NCI-H524 (cell line): ENCODE measurements around the gene MEIG1.
A peak's percentile ranks its signal among the peaks of the same experiment; 100 is the strongest.
"Not testable (repeated sequence)": the region's sequence is repeated elsewhere in the genome, so short reads cannot be mapped to it uniquely, and the experiment has no call there.

Experiments
- DNase-seq, 2 experiments: peaks; one replicate each; lab custom pipeline; 2025; lab: John Stamatoyannopoulos, UW

Gene MEIG1, protein sequence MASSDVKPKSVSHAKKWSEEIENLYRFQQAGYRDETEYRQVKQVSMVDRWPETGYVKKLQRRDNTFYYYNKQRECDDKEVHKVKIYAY

DNA sequence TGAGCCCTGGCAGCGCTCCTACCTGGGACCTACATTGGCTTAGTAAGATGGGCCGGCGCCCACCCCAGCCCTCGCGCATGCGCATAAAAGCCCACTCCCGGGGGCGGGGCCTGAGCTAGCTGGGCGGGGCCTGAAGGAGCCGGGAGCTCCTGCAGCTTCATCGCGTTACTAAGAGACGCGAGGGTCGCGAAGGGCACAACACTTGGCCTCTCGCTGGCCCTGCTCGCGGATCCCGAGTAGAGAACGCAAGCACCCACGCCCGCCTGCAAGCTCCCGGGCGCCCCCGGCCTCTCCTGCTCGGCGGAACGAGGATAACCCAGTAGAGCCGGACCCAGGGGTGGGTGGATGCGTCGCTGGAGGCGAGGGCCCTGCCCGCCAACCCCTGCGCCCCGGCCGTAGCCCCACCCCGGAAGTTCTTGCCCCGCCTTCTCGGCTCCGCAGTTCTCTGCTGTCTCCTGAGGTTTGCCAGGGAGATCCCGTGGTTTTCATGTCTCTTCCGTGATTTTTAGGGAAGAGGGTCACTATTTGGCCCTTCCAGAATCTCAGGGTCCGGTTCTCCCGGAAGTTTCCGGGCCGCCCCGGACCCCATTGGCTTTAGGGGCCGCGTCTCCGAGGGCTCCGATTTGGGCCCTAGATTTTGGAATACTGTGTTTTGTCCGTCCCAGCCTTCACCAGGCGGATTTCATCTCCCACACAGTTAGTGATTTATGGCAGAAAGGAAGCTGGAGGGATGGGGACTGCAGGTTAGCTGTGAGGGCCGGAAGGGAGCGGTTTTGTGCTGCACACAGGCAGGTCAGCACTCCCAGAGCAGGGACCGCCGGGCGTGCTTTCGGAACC is at the start of gene MEIG1:
MEIG1 (plus strand) TSS at position 168 of the 837 bp plus-strand sequence. CDS start 7,081 bp downstream, outside the sequence.
- peak; percentile 68 to 73 for DNase-seq

DNA sequence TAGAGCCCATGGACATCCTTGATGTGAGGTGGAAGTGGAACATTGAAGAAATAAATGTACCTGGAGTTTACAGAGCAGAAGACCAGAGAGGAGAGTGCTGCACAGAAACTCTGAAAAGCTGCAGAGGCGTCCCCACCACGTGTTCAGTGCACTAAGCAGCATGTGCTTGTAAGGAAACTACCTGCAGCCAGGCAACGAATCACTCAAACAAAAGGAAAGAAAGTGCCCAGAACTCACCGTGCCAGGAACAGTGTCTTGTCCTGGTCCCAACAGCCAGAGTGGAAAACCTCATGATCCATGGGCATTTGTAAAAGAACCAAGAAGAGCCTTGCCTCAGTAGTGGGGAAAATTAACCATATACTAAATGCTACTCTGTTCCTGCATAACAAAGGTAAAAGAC is 48.2 kb upstream of the MEIG1 start:
- DNase-seq = no peak

DNA sequence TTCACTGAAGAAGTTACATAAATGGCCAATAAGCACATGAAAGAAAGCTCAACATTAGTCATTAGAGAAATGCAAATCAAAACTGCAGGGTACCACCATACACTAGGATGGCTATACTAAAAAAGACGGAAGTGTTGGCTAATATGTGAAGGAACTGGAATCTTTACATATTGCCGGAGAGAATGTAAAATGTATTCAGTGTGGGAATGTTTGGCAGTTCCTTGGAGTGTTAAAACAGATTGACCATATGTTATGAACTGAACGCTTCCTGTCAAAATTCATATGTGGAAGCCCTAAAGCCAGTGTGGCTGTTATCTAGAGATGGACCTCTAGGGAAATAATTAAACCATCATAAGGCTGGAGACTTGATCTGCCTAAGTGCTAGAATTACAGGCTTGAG is 47.4 kb upstream of the MEIG1 start:
- DNase-seq = no peak

DNA sequence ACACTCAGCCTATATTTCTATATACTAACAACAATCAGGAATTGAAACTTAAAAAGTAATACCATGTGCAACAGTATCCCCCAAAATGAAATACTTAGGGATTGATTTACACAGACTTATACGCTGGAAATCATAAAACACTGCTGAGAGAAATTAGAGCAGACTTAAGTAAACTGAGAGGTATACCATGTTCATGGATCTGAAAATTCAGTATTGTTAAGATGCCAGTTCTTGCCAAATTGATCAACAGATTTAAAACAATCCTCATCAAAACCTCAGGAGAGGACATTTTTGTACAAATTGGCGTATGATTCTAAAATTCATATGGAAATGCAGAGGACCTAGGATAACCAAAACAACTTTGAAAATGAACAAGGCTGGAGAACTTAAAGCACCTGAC is 42.6 kb upstream of the MEIG1 start:
- no peak for DNase-seq

DNA sequence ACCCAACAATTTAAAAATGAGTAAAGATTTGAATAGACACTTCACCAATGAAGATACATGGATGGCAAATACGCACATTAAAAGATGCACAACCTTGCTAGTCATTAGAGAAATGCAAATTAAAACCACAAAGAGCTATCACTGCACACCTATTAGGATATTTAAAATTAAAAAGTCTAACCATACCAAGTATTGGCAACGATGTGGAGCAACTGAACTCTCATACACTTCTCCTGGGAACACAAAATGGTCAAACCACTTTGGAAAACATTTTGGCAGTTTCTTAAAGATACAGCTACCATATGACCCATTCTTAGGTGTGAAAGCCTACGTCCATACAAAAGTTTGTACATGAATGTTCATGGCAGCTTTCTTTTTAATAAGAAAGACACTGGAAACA is 41.4 kb upstream of the MEIG1 start:
- DNase-seq = no peak

DNA sequence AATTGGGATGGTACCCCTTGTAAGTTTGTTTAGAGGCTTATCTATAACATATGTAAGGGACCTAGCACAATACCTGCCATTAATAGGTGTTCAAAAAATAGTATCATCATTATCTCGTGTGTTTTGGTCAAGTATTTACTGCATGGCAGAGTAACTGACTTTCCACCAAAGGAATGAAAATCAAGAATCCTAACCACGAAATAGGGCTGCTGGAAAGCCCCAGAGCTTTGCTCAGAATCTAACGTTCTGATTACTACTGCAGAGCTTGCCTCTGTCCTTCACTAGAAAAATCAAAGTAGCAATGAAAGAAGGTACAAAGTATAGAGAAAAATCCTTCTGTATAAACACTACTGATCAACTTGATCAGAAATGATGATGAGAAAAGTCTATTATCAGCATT is 40.2 kb upstream of the MEIG1 start:
- no peak for DNase-seq

DNA sequence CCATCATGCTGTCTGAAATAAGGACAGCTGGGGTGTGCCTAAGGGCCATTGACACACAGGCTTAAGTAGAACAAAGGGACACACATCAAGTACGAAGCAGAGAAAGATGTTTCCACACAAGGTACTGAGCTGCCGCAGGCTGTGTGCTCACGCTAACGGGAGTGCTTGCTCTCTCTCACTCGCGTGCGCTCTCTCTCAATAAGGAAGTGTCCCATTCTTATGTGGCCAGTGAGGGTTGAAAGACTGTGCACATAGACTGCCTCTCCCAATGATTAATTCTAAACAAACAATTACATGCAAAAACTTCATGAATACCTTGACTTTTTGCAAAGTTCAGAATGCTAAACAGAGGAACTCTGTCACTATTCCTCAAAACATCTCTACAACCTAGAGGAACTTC is 35.2 kb upstream of the MEIG1 start:
- no peak for DNase-seq

DNA sequence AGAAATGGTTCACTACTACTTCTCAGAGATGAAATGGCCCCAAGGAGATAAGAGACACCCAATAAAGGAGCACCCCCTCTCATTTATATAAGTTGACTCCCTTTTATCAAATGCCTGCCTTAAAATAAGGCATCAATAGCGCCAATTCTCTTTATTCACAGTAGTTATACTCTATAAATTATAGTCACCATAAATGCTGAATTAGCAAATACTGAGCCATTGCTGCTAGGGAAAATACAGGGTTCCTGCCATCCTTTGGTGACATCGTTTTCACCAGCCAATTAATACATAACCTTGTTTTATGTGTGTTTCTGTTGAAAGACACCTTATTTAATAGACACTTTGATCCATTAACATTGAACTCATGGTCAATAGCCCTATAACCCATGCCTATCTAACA is 33.9 kb upstream of the MEIG1 start:
- no peak for DNase-seq

DNA sequence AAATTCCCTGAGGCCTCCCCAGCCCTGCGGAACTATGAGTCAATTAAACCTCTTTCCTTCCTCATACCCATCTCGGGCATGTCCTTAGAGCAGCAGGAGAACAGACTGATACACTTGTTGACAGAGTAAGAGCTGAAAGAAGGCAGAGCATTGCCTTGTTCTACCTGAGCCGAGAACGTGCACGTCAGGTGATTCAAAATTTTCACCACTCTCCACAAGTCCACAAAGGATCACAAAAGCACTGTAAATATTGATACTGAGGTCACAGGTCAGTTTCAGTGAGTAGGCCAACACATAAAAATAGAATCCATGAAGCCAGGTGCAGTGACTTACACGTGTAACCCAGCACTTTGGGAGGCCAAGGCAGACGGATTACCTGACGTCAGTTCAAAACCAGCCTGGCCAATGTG is 33.1 kb upstream of the MEIG1 start:
- DNase-seq = no peak

DNA sequence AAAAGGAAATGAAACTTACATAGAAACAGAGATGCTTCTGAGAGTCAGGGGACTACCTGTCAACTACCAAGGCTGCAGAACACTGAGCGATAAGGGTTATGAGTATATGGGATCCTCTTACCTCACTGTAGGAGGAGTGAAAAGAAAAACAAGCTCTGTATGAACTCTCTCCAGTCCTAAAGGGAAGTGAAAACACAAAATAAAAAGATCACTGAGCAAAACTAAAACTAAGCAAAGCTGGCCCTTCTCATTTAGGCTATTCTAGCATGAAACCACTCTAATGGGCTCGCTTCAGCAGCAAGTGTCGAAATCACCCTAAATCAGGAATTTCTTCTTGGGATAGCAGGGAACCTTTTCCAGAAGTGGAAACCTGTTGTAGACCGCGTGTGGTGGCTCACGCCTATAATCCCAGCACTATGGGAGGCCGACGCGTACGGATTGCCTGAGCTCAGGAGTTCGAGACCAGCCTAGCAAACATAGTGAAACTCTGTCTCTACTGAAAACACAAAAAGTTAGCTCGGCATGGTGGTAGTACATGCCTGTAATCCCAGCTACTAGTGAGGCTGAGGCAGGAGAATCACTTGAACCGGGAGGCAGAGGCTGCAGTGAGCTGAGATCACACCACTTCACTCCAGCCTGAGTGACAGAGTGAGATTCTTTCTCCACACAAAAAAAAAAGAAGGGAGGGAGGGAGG is 32.3 kb upstream of the MEIG1 start:
- no peak for DNase-seq

DNA sequence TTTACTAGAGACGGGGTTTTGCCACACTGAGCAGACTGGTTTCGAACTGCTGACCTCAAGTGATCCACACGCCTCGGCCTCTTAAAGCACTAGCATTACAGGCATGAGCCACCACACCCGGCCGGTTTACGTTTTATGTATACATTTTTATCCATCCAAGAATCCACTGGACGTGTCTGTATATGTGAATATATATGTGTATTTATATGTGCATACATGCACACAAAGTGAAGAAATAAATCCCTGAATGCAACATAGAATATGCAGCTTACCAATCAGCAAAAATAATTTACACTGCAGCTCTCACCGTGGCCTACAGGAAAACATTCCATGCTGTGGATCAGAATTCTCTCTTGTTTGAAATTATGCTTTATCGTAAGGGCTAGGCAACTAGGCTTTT is 28.6 kb upstream of the MEIG1 start:
- DNase-seq = no peak

DNA sequence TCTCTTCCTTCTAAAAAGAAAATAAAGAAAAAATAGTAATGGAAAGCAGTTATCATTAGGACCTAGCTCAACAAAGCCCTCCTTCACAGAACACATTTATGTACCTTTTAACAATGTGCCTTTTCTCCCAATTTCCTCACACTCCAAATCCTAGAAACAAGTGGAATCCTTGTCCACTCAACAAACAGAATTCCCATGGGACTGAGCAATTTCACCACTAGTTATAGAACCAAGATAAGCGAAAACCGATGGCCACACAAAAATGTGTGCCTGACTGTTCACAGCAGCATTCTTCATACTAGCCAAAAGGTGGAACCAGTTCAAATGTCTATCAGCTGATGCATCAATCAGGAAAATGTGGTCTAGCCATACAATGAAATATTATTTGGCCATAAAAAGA is 22.6 kb upstream of the MEIG1 start:
- no peak for DNase-seq

DNA sequence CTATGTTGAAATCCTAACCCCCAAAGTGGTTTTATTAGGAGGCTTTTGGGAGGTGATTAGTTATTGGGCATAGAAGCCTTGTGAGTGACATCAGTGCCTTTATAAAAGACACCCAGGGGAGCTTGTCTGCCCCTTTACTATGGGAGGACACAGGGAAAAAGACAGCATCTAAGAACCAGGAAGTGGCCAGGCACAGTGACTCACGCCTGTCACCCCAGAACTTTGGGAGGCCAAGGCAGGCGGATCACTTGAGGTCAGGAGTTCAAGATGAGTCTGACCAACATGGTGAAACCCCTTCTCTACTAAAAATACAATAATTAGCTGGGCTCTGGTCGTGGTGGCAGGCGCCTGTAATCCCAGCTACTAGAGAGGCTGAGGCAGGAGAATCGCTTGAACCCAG is 20.2 kb upstream of the MEIG1 start:
- not testable (repeated sequence) for DNase-seq

DNA sequence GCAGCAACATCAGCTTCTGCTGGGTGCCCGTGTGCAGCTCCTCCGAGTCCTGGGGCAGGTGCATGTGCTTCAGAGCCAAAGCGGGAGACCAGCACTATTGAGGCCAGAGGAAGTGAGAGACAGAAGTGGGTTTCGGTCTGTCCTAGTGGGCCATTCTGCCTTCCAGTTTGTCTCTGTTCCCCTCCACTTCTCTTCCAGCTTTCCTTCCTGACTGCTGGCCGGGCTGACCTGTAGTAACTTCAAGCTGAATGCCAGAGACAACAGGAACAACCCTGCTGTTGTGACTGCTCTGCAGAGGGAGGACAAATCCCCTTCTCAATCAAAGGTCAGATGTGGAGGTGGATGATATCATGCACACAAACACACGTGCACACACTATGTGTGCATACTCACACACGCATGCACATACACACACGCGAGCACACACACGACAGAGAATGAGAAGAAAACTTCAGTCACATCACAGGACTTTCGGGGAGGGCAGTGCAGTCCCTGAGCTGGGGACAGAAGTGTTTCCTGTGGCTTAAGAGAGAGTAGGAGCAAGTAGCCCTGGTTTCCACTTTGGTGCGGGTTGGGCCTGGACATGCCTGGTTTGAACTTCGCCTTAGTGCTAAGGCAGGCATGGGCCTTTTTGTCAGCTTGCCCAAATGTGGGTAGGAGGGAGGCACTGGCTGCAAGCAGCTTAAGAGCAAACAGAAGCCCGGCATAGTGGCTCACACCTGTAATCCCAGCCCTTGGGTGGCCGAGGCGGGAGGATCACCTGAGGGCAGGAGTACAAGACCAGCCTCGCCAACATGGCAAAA is 16.8 kb upstream of the MEIG1 start:
- DNase-seq = not testable (repeated sequence)

DNA sequence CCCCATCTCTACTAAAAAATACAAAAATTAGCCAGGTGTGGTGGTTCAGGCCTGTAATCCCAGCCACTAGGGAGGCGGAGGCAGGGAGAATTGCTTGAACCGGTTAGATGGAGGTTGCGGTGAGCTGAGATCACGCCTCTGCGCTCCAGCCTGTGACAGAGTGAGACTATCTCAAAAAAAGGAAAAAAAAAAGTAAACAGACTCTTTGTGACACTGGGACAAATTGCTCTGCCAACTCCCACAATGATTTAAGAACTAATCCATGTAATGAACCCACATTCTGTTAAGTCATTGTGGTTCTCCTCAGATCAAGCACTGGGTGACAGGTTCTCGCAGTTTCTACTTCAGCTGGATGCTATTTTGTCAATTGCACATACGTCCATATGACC is 16.2 kb upstream of the MEIG1 start:
- DNase-seq = not testable (repeated sequence)

DNA sequence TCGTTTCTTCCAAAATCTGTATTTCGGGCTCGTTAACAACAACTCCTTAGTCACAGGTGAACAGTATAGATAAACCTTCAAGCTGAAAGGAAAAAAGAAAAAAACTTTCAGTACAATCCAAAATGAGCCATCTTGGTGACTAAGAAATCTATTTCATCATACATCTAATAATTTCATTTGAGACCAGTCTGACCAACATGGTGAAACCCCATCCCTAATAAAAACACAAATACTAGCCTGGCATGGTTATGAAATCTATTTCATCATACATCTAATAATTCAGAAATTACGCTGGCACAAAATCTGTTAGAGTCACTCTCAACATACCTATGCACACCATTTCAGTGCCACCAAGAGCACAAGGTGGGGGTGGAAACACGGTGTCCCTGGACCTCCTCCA is 14.1 kb upstream of the MEIG1 start:
- DNase-seq = no peak

DNA sequence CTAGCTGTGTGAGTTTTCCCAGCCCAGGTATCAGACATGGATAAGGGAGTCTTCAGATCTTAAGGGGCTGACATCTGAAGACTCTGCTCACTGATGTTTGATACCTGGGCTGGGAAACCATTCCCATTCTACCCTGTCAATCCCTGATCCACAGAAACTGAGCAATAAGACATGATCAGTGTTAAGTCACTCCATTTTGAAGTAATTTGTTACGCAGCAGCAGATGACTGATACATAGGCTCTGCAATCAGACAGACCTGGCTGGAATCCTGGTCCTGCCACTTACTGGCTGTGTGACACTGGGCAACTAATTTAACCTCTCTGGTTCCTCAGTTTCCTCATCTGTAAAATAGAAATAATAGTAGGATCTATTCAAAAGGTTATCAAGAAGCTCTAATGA is 11.9 kb upstream of the MEIG1 start:
- no peak for DNase-seq

DNA sequence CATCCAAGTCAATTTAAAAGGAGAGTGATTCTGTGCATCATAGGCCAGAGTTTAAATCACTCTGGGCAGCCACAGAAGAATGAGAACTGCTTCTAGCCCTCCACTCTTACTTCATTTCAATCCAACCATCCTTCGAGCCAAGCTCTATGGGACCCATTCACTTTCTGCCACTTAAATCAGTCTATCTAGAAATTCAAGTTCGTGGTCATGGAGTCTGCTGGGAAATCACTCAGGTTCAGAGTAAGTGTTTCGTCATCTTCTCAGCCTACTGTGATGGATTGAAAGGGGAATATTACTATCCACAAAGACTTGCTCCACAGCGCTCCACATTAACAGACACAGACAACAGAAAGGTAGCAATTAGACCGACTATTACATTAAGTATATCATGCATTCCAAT is 9.9 kb upstream of the MEIG1 start:
- DNase-seq = no peak

DNA sequence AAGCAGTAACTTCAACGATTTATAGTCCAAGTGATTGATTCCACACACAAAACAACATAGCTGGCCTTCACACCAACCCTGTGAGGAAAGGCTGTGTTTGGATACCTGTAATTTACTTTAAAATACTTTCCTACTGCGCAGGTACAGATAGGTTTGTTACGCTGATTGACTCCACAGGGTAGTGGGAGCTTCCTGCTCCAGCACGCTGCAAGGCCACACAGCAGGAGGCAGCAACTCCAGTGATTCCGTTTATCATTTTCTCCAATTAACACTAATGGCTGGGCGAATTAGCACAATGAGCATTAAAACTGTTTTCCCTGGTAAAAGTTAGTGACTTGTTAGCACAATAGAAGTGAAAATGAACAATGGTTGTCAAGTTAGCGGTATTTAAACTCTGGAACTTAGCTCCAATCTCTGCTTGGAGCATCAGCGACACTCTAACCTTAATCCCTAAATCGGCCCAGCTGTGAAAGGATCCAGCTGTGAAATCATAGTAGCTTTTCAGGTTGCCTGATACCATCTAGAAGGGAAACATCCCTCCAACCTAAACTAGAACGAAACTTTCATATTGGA is 6.3 kb upstream of the MEIG1 start:
- no peak for DNase-seq

DNA sequence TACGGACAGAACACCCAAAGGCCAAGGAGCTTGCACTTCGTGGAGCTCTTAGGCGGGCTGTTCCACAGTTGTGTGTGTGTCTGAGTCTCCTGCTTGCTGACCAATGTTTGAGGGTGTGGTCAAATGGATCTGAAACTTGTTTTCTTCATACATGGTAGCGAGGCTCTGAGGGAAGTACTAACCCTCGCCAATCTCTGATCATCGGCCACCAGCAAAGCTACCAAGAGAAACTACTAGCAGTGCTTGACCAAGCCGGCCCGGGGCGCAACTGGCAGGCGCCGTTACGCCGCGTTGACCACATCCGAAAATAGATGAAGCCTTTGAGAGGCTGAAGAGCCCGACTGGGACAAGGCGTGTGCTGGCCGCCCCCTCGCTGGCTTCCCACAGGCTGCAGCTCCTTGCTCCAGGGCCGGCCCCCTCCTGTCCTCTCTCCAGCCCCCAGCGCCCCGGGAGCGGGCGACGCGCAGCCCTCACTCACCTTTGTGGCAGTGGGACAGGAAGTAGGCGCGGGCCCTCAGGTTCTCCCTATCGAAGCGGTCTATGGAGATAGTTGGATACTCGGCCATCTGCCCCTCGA is 5.7 kb upstream of the MEIG1 start:
- DNase-seq = no peak

DNA sequence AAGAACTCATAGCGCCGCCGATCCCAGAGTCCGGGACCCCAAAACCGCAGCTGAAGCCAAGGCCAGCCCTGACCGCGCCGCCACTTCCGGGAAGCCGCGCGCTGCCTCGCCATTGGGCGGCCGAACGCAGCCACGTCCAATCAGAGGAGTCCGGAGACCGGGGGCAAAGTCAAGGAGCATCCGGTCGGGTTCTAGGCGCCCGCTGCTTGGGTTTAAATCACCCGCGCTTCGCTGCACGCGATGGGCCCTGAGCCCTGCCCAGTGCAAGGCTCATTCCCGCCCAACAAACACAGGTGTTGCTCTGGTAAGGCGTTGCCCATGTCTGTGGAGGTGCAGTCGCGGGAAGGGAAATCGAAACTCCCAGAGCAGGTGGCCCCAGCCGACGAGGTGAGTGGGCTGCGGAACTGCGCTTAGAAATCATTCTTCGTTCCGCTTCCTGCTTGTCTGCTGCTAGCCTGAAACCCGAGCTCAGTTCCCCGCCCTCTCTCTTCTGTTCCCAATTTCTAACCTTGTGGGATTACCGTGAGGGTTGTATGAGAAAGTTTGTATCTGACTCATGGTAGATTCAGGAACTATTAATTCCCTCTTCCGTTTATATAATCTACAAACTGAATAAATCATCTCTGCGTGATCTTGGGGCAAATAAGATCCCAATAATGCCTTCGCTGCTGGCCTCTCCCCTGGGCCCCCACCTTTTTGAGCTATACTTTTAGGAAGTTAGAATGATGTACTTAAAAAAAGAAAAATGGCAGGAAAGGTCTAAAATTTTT is 5.0 kb upstream of the MEIG1 start, which contains the start of gene DCLRE1C:
DCLRE1C (minus strand) TSS at position 96 of the 770 bp plus-strand sequence; CDS start at position 10, 86 bp downstream.
- DNase-seq = peak; percentile 64 to 66
